GM18909 (cell line): ENCODE data around the gene RUNX2.

Experiments used
- ATAC-seq: cut with Tn5 transposase; IDR thresholded peaks from one replicate; pipeline ENCODE4 v1.9.1; 2021; ENCODE audit warnings: mild to moderate bottlenecking; ENCODE audit not compliant: unreplicated experiment, poor library complexity

Gene RUNX2

DNA sequence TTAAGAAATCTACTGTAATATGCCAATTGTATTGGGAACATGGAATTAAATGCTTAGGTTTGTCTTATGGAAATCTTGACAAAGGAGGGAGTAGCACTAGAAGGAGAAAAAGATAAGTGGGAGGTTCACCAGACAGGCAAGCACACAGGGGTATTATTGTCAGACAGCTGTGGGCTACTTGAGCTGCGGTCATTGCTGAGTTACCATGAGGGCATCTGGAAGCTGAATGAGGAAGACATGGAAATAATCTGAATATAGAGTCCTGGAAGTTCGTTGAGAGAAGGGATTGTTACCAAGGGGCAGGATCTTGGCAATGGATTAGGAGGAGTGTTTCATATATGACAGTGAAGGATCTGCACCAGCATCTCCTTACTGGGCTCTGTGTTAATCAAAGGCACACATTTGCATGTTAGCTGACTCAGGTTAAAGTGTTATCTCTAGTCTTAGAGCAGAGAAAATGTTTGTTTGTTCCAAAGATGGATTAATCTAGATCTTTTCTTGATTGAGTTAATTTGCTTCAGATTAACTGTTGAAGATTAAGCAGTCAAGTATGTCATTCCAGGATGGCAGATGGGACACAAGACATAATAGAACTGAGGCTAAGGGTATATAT lies 102.6 kb downstream of the RUNX2 start:
- no peak for ATAC-seq

DNA sequence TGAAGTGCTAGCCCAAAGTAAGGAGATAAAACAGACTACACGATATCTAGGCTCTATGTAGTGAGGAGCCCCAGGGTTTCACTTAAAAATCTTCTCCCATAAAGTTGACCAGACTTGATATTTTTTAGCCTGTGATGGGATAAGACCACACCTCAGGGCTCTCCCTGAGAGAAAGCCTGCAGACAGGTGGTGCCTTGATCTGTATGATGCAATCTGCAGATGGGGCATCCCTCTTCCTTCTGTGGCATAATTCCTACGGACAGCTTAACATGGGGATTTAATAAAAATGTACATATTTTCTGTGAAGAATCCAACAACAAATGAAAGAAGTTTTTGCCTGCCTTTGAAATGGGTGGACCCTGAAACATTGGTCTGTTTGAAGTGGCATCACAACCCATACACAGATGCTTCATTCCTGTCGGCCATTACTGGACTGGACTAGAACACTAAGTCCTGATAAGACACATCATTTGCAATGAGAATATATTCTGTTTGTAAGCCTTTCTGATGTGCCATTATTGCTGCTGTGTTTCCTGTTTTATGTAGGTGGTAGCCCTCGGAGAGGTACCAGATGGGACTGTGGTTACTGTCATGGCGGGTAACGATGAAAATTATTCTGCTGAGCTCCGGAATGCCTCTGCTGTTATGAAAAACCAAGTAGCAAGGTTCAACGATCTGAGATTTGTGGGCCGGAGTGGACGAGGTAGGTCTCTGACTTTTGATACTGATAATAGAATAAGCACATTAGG lies 103.4 kb downstream of the RUNX2 start:
- no peak for ATAC-seq

DNA sequence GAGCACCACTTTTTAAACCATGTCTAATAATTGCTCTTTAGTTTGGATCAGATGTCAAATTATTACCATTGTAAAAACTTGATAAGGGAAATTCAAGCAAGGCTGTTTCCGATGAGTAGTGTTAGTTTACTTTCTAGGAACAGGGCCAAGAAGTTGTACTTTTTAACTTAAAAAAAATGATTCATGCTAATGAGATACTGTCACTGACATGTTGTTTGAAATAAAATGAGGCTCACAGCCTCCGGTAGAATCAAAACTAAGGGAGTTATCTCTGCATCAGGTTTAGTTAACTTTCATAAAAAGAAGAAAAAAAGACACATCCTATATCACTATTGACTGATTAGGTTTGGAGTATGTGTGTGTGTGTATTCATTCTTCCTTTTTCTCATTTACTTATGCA lies 104.8 kb downstream of the RUNX2 start:
- ATAC-seq: no peak

DNA sequence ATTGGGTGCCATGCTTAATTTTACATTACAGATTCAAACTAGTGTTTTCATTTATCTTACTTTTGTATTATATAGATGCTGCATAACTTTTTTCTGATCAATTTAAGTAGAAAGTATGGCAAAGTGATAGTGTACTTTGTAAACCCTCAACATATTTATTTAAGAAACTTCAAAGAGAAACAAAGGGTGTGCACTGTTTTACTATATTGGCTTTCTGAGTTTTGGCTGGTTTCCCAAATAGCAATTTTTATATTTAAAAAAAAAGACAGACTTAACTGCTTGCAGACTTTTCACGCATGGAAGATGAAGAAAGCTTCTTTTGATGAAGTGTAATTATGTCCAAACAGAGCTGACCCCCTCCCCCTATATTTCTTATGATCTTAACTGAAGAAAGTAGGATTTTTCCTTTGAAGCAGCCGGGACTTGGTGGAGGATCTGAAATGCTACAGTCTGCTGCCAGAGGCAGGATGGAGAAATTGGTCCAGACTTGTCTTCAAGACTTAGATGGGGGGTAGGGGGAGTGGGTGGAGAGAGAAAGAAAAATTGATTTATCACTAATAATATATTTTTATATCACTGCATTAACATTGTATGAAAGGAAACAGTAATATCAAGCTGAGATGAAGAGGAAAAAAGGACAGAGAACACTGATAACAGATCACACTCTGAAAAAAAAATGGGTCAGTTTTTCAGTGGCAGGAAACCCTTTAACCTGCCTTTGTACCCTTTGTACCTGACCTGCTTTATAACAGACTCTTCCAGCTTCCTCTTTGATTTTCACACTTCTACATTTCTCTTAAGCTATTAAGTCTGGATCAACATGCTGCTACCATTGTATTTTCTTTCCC lies 105.6 kb downstream of the RUNX2 start:
- ATAC-seq: no peak

DNA sequence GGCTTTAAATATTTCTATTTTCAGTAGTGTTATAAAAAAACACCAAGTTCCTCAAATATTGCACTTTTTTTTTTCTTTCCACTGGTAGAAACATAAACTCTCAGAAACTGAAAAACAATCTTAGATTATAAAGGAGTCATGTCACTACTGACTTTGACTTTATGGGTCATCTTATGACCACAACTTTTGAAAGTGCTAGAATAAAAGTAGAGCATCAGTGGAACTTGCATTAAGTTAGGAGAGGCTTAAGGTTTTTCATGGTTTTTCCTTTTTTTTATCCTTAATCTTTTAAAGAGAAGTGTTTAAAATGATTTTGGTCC lies 106.2 kb downstream of the RUNX2 start:
- no peak for ATAC-seq

DNA sequence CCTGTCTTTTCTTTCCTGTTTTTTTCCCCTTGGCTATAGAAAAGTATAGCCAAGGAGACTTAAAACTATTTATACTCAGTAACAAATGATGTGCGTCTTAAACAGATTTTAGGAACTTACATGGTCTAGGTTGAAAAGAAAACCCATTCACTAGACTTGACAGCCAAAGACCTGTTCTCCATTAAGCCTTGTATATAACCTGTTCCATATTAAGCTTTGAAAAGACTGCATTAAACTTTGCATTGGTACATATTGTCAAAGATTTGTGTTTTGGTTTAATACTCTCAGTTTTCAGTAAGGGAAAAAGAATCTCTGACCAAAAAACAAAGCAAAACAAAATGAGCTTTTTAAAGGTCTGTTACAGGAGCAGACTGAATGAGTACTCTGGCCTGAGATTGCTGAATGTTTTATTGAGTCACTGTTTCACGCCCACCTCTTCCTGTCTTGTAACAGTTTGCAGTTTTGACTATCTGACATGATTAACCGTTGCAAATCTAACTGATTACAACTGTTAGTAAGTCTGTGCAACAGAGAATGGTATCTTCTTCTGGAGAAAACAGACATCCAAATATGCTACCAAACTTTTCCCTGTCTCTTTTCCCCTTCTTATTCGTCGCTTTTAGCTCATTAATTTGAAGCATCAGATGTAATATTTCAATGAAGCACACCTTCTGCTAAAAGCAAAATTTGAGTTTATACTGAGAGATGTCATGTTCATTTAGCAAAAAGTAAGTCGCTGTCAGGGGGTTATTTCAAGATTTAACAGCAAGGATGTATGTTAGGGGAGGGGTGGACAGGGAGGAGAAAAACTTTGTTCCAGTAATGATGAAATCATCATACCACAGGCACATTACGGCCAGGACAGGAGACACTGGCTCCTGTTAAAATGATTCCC lies 108.7 kb downstream of the RUNX2 start:
- no peak for ATAC-seq

DNA sequence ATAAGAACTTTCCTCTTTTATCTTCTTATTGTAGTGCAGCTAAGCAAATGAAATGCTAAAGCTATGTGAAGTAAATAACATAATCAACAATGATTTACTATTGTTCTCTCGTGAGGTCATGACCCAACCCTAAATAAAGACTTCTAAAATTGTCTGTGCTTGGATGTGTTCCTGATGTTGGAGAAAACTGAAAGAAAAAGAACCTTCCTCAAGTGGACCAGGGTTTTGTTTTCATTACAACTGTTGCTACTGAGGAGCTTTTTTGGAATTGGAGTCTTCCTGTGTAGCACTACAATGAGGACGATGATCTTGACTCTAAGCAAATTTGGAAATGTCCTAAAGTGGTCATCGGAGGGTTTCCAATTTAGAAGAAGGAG lies 109.3 kb downstream of the RUNX2 start:
- no peak for ATAC-seq

DNA sequence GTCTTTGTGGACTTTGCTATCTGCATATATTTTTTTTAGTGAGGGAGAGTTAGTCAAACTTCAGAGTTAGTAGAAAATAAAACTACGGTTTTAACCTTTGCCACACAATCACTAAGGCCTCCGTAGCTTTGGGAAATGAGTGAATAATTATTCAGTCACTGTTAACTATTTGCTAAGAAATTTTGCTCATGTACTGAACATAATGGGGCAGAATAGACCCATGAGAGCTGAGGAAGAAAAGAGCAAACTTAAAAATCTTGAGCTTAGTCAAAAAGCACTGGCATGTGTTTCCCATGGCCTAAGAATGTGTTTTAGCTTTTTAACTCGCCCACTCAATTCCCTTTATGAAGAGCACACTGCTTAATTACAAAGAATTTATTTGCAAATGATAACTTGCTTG lies 110.0 kb downstream of the RUNX2 start:
- no peak for ATAC-seq

DNA sequence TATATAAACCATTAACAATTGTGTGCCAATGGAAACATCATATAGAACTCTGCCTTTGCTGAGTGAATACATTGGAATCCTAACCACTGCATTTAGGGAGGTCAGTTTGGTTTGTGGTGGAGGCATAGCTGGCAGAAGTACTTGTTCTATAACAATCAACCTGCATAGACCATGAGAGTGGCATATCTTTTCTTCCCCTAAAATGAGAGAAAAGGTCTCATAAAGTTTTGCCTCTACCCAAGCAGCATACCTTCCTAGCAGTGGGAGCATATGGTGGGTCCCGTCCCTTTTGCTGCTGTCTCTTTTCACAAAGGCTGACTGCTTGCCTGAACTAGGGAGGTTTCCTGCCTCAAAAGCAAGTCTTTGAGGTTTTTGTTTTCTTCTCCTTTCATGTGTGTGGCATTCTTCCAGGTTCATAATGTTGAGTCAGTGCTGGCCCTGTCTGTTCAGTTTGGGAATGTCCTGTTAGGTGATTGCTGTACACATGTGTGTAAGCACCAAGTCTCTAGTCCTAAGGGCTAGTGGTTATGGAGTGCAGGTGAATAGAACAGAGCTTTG lies 110.8 kb downstream of the RUNX2 start:
- no peak for ATAC-seq

DNA sequence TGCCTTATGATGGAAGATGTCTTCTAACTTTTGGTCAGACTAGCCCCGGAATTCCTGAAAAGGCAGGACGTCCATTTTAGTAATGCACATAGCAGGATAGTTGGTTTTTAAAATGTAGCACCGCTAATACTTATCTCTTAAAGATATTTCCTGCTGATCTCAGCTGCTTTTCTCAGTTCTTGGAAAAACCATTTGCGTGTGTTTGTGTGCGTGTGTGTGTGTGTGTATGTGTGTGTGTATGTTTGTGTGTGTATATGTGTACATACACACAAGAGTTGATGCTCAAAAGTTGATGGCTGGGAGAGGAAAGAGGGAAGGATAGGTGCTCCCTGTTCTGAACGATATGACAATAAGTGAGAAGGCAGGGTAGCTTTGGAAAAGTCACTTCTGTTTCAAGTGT lies 111.3 kb downstream of the RUNX2 start:
- ATAC-seq: no peak

DNA sequence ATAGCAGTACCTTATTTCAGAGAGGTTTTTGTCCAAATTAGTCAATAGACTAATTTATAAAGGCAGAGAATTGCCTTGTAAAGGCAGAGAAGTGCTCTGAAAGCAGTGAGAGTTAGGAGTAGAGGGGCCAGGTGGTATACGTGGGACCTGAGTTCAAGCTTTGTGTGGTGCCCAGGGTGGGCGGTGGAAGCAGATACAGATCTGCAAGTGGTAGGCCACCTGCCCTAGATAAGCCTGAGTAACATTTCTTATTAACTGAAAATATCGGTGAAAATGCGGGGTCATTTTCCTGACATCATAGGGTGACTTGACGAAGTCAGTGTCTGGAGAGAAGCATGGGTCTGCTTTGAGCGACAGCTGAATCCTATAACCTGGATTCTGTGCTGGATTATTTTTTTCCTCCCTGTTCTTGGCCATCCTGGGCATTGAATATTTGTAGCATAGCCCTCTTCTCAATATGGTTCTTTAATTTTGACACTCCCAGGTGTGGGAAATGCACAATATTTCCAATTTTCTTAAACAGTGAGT lies 111.8 kb downstream of the RUNX2 start:
- no peak for ATAC-seq

DNA sequence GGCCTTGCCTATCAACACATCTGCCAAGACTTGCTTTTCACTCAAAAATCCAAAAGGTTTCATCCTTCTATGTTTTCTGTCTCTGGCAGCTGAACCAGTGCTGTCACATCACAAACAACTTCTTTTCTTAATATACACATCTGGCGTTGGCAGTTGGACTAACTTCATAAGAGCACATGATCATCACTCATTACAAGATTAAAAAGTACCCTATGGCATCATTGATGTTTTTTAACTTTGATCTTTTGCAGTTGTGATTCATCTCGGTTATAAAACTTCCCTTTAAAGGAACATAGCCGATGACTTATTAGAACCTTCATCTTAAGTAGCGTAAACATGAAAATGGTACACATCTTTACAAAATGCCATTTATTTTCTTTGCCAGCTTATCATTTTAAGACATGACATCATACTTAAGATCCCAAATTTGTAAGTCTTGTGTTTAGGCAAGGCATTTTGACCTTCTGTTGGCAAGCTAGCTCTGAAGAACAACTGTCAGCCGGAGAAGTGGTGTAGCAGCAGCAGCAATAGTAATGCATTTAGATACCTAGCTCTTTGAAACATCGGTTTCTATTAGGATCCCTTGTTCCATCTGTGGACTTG lies 113.8 kb downstream of the RUNX2 start:
- ATAC-seq: no peak

DNA sequence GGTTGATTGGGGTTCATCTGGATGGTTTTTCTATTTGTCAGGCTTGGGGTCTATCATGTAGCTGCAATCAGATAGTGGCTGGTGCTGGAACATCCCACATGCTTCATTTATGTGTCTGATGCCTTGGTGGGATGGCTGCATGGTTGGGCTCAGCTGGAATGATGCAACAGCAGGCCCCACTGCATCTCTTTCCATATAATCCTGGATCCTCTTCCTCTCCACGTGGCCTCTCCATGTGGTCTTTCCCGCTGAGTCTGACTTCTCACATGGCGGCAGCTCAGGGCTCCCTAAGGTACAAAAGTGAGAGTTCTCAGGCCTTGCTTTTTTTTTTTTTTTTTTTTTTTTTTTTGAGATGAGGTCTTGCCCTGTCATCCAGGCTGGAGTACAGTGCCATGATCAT lies 114.6 kb downstream of the RUNX2 start:
- ATAC-seq: no peak

DNA sequence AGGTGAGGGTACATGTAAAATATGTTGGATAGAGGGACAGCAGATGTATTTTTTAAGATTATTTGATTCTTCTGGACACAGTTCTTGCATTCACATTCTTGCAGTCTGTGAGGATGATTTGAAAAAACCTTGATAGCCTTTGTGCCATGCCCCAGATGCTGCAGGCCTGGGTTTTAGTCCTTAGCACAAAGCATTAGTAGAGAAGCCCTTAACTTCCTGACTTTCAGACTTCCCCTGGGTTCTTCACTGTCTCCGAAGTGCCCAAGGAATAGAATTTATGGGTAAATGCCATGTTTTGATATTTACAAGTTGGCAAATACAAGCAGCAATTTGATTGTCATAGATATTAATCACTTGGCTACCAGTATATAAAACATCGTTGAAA lies 117.2 kb downstream of the RUNX2 start:
- ATAC-seq: no peak

DNA sequence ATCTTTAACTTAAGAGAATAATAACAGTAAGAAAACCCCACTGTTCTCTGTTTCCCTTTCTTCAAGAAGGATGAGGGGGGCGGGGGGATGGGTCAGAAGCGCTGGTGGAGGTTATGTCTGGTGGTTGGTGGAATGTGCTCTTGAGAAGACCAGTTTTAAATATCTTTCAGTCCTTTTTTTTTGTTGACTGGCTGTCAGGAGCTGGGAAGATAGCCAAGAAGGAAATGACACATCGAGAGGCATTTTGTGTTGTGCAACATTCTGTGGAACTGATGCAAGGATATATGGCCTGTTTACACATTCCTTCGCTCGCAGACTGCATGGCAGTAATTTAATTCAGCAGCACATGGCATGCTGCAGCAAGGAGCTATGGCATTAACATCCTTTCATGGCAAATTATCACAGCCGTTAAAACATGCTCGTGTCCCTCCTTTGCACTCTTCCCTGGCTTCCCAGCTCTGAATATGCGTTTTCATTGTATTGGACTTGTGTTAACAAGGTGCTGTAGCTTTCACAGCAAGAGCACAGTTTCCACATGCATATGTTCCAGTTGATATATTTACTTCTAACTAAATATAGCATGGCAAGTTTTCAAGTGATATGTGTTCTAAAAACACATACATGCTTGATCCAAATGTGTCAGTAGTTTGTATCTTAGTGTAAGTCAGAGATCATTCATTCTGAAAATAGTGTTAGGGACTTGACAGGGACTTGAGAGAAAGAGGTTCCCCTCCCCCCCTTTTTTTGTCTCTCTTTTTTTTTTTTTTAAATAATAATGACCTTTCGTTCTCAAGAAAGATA lies 117.8 kb downstream of the RUNX2 start:
- ATAC-seq: no peak

DNA sequence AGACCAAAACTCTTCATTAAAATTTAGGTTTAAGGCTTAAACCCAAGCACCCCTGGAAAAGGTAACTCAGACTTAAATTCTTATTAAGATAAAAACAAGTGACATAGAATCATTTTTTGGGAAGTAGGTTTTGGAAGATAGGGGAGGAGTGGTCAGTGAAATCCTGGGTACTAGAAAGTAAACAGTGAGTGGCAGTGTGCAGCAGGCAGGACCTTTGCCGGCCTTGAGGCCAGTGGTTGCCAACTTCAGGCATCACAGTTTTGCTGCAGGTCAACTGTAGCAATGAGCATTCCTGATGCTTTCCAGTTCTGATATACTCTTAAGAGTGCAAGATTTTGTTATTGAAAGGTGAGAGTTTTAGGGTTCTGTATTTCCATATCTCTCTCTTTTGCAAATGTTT lies 118.9 kb downstream of the RUNX2 start:
- no peak for ATAC-seq

DNA sequence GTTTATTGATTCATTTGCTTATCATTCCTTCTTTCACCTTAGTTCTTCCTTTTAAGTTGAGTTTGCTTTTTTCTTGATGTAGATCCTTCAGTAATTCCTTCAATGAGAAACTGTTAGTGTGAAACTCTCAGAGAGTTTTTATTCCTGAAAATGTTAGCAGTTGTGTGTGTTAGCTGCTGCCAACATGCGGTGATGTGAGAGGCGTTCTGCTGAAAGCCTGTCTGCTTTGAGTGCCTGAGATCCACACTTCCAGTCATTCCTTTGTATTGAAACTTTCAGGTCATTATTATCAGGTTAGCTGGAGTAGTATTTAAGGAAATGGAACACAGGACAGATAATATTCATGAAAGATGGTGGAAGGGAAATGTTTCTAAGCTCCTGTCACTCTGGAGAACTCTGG lies 119.6 kb downstream of the RUNX2 start:
- no peak for ATAC-seq

DNA sequence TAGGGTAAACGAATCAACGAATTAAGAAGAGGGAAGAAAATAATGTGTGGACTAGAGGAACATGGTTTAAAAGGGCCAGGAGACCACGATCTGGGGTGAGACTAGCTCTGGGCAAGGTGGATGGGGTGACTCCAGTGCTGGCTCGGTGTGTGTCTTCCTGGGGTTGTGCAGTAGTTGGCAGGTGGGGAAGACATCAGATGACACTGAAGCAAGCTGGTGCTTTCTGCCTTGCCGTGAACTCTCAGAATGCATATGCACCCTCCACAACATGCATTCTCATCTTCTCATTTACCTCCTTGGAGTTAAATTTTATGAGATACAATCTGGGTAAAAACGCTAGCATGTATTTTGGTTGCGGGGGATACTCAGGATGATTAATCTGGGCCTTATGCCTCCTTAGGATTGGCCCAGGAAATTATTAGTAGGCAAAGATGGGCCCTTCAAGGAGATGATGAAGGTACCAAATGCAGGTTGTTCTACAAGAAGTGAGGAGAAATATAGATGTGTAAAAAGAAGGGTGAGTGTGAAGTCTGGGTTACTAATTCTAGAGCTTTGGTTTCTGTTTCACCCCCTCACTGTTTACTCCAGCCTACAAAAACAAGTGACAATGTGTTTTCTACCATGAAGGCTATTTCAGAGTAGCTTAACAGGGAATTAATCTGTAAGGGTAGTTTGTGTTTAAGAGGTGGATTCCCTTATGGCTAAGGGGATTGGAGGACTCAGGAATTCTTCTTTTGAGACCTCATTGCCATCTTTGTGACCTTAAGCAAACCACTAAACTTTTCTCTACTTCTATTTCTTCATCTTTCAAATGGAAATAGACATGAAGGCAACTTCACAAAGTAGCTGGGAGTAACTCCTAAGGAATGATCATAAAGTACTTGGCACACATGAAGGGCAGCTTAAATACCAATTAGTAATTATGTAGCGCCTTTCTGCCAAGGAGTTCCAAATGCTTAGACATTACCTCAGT lies 120.6 kb downstream of the RUNX2 start:
- ATAC-seq: no peak
